ENCODE data around the gene MAK. TPM values are rescaled to one million over a fixed set of nuclear protein-coding genes. Genes with fewer than 3 reads are reported as not detected.

MAK gene
- total RNA-seq, 4 donors from 2014 or later: not detected

DNA sequence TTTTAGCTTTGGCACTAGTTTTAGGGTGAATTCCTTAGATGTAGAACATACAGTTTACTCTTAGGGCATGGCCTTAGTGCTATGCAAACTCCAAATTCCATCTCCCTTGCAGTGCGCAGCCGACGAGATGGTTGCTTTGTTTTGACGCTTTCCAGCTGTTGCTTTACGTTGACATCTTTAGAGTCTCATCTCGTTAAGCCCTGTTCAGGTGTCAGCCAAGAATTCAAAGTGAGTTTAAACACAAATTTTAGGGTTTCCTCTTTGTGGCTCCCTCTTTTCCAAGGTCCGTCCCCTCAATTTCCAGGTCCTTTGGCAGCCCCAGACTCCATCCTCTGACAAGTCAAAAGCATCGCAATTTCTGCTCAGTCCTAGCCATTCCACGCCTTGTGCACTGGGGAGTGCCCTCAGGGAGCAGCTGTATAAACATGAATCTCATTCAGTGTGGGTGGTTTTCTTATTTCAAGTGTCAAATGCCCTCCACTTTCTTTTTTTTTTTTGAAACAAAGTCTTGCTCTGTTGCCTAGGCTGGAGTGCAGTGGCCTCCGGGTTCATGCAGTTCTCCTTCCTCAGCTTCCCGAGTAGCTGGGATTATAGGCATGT is 14.1 kb upstream of the MAK start:
- no peaks in the 10 kb centered on the region for H3K4me1 ChIP-seq

GRCh38 chr6:10850728-10851127 is 12.4 kb upstream of the MAK start:
- Histone ChIP-seq H3K27ac (no peak overlapping the region), H3K27me3 (no peaks in the 10 kb centered on the region), H3K4me3 (no peak overlapping the region), H3K36me3 (no peaks in the 10 kb centered on the region), H3K4me1 (no peaks in the 10 kb centered on the region), H3K9me3 (no peaks in the 10 kb centered on the region)
- in situ Hi-C loops (cut with MboI; ENCODE audit: low sequenced_read_pairs in 4 of 4): no loop called here
- TF ChIP-seq CTCF (IDR thresholded peaks at IDR 0.05 in 4 of 5, conservative IDR thresholded peaks at IDR 0.05 in 1 of 5) (no peak), POLR2A (IDR thresholded peaks at IDR 0.05) (no peak)
- ATAC-seq (no peak), DNase-seq (no peak)
- intact Hi-C loops (cut with DNase I; ENCODE audit: low total_unique reads): no loop called here

More for the DNA sequence above, 14.1 kb upstream of the MAK start:
- ATAC-seq (no peak), DNase-seq (no peak)
- Histone ChIP-seq H3K36me3 (no peaks in the 10 kb centered on the region), H3K27me3 (no peaks in the 10 kb centered on the region), H3K4me3 (no peak overlapping the region), H3K27ac (no peak overlapping the region), H3K9me3 (no peaks in the 10 kb centered on the region)
- TF ChIP-seq POLR2A (IDR thresholded peaks at IDR 0.05) (no peak), CTCF (IDR thresholded peaks at IDR 0.05 in 4 of 5, conservative IDR thresholded peaks at IDR 0.05 in 1 of 5) (no peak)
- in situ Hi-C loops (cut with MboI; ENCODE audit: low sequenced_read_pairs in 4 of 4): no loop called here
- intact Hi-C loops (cut with DNase I; ENCODE audit: low total_unique reads): no loop called here

DNA sequence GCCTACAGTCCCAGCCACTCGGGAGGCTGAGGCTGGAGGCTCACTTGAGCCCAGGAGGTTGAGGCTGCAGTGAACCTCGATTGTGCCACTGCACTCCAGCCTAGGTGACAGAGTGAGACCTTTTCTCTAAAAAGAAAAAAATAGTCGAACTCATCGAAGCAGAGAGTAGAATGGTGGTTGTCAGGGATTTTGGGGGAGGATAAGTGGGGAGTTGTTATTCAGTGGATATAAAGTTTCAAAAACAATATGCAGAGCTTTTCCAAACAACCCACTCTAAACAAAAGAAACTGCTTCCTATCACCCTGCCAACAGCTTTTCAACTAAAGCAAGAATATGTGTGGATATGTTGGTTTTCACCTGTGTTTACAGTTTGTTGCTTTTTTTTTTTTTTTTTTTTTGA is 11.6 kb upstream of the MAK start:
- intact Hi-C loops (cut with DNase I; ENCODE audit: low total_unique reads) (no loop called here), in situ Hi-C loops (cut with MboI; ENCODE audit: low sequenced_read_pairs in 4 of 4) (no loop called here)
- H3K27me3 ChIP-seq: no peaks in the 10 kb centered on the region
- no peak for ATAC-seq
- no peak overlapping the region for H3K4me3 ChIP-seq
- H3K4me1 ChIP-seq: no peaks in the 10 kb centered on the region
- H3K36me3 ChIP-seq: no peaks in the 10 kb centered on the region
- no peak overlapping the region for H3K27ac ChIP-seq
- no peaks in the 10 kb centered on the region for H3K9me3 ChIP-seq
- TF ChIP-seq CTCF (IDR thresholded peaks at IDR 0.05 in 4 of 5, conservative IDR thresholded peaks at IDR 0.05 in 1 of 5) (no peak), POLR2A (IDR thresholded peaks at IDR 0.05) (no peak)
- no peak for DNase-seq

- H3K4me1 ChIP-seq: no peaks in the 10 kb centered on the region
- in situ Hi-C loops (cut with MboI; ENCODE audit: low sequenced_read_pairs in 4 of 4) (no loop called here), intact Hi-C loops (cut with DNase I; ENCODE audit: low total_unique reads) (no loop called here)
- H3K4me3 ChIP-seq: no peak overlapping the region
- TF ChIP-seq CTCF (IDR thresholded peaks at IDR 0.05 in 4 of 5, conservative IDR thresholded peaks at IDR 0.05 in 1 of 5) (no peak), POLR2A (IDR thresholded peaks at IDR 0.05) (no peak)
- H3K9me3 ChIP-seq: no peaks in the 10 kb centered on the region
- DNase-seq: no peak
- no peak overlapping the region for H3K27ac ChIP-seq
- H3K27me3 ChIP-seq: no peaks in the 10 kb centered on the region
- no peaks in the 10 kb centered on the region for H3K36me3 ChIP-seq
- no peak for ATAC-seq
These were observed 9.3 kb upstream of the MAK start for GRCh38 chr6:10847684-10848083.

DNA sequence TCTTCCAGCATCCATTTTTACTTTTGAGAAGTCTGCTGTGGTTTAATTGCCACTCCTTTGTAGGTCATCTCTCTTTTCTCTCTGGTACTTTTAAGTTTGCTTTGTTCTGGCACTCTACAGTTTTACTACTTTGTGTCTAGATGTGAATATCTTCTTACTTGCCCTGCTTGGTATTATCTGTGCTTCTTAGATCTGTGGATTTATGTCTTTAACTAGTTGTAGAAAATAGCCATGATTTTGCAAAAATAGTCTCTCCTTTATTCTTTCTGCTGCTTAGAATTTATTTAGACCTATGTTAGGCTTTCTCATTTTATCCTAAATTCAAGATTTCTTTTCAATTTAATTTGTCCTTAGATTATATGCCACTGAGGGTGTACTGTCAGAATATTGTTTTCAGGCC is 5.2 kb upstream of the MAK start:
- intact Hi-C loops (cut with DNase I; ENCODE audit: low total_unique reads) (no loop called here), in situ Hi-C loops (cut with MboI; ENCODE audit: low sequenced_read_pairs in 4 of 4) (no loop called here)
- H3K27me3 ChIP-seq: peaks cover 0 to 14% (median 0%) of the 10 kb centered on the region in 3 donors
- TF ChIP-seq POLR2A (IDR thresholded peaks at IDR 0.05) (no peak), CTCF (IDR thresholded peaks at IDR 0.05 in 4 of 5, conservative IDR thresholded peaks at IDR 0.05 in 1 of 5) (no peak)
- H3K4me3 ChIP-seq: no peak overlapping the region
- H3K36me3 ChIP-seq: no peaks in the 10 kb centered on the region
- H3K9me3 ChIP-seq: no peaks in the 10 kb centered on the region
- DNase-seq: no peak
- H3K4me1 ChIP-seq: no peaks in the 10 kb centered on the region
- no peak for ATAC-seq
- no peak overlapping the region for H3K27ac ChIP-seq

All from gastrocnemius medialis (tissue), 4 donors.